Measurements from ENCODE around the gene PLEKHM2. TPM values are rescaled to one million over a fixed set of nuclear protein-coding genes. Genes with fewer than 3 reads are reported as not detected.

The PLEKHM2 gene
- total RNA-seq, 3 donors from 2014 or later (not counting 1 experiment from before 2014, with no cell fraction given), result 47.8 to 61.0 (median 50.9) TPM

GRCh38 chr1:15736038-15736891 is 52.1 kb downstream of the PLEKHM2 start, which contains the start of gene SLC25A34:
Gene SLC25A34, plus strand, starts transcription at chr1:15736258. Its CDS starts 228 bp downstream, at chr1:15736486.
- Histone ChIP-seq H3K9me3 (ENCODE audit: control insufficient read depth, insufficient read depth, low read length) (no peaks in the 10 kb centered on the region), H3K36me3 (ENCODE audit: control insufficient read depth, insufficient read depth, low read length) (peaks cover 21% of the 10 kb centered on the region), H3K27ac (ENCODE audit: low read length) (no peak within 1 kb of the TSS), H3K4me1 (ENCODE audit: control insufficient read depth, insufficient read depth, low read length) (peaks cover 3% of the 10 kb centered on the region), H3K27me3 (ENCODE audit: control insufficient read depth, insufficient read depth, low read length) (no peaks in the 10 kb centered on the region), H3K4me3 (ENCODE audit: low read length) (no peak within 1 kb of the TSS)
- peaks cover 0 to 2% of the 10 kb centered on the region in 2 donors for H3K4me1 Mint-ChIP-seq
- ATAC-seq (no peak), DNase-seq (no peak)
- intact Hi-C loops (cut with micrococcal nuclease), result no loop called here
- no peak within 1 kb of the TSS for H3K4me3 Mint-ChIP-seq
- H3K9me3 Mint-ChIP-seq, result no peaks in the 10 kb centered on the region
- no peaks in the 10 kb centered on the region for H3K36me3 Mint-ChIP-seq
- no peak within 1 kb of the TSS for H3K27ac Mint-ChIP-seq
- TF ChIP-seq, protein P1, sequence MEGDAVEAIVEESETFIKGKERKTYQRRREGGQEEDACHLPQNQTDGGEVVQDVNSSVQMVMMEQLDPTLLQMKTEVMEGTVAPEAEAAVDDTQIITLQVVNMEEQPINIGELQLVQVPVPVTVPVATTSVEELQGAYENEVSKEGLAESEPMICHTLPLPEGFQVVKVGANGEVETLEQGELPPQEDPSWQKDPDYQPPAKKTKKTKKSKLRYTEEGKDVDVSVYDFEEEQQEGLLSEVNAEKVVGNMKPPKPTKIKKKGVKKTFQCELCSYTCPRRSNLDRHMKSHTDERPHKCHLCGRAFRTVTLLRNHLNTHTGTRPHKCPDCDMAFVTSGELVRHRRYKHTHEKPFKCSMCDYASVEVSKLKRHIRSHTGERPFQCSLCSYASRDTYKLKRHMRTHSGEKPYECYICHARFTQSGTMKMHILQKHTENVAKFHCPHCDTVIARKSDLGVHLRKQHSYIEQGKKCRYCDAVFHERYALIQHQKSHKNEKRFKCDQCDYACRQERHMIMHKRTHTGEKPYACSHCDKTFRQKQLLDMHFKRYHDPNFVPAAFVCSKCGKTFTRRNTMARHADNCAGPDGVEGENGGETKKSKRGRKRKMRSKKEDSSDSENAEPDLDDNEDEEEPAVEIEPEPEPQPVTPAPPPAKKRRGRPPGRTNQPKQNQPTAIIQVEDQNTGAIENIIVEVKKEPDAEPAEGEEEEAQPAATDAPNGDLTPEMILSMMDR (IDR thresholded peaks at IDR 0.05), result no peak
- H3K27me3 Mint-ChIP-seq (ENCODE audit: low read depth in 2 of 2), result no peaks in the 10 kb centered on the region
- WGBS (ENCODE audit: insufficient coverage), result 93% methylated on average over 35 of the region's 35 CpGs

GRCh38 chr1:15736892-15737261 is 52.8 kb downstream of the PLEKHM2 start:
- TF ChIP-seq, protein P1 (IDR thresholded peaks at IDR 0.05), result no peak
- Mint-ChIP-seq H3K27me3 (ENCODE audit: low read depth in 2 of 2) (no peaks in the 10 kb centered on the region), H3K36me3 (no peaks in the 10 kb centered on the region), H3K4me3 (no peak overlapping the region), H3K27ac (no peak overlapping the region), H3K4me1 (peaks cover 0 to 7% of the 10 kb centered on the region in 2 donors), H3K9me3 (no peaks in the 10 kb centered on the region)
- Histone ChIP-seq H3K4me3 (ENCODE audit: low read length) (no peak overlapping the region), H3K4me1 (ENCODE audit: control insufficient read depth, insufficient read depth, low read length) (peaks cover 7% of the 10 kb centered on the region), H3K27me3 (ENCODE audit: control insufficient read depth, insufficient read depth, low read length) (no peaks in the 10 kb centered on the region), H3K9me3 (ENCODE audit: control insufficient read depth, insufficient read depth, low read length) (no peaks in the 10 kb centered on the region), H3K27ac (ENCODE audit: low read length) (no peak overlapping the region), H3K36me3 (ENCODE audit: control insufficient read depth, insufficient read depth, low read length) (peaks cover 15% of the 10 kb centered on the region)
- DNase-seq (no peak), ATAC-seq (no peak)
- intact Hi-C loops (cut with micrococcal nuclease), result no loop called here
- WGBS (ENCODE audit: insufficient coverage), result 86% methylated on average over 6 of the region's 6 CpGs

GRCh38 chr1:15737324-15738319 is 53.5 kb downstream of the PLEKHM2 start:
- Histone ChIP-seq H3K4me1 (ENCODE audit: control insufficient read depth, insufficient read depth, low read length) (peaks cover 7% of the 10 kb centered on the region), H3K27me3 (ENCODE audit: control insufficient read depth, insufficient read depth, low read length) (no peaks in the 10 kb centered on the region), H3K9me3 (ENCODE audit: control insufficient read depth, insufficient read depth, low read length) (no peaks in the 10 kb centered on the region), H3K4me3 (ENCODE audit: low read length) (no peak overlapping the region), H3K36me3 (ENCODE audit: control insufficient read depth, insufficient read depth, low read length) (peaks cover 9% of the 10 kb centered on the region), H3K27ac (ENCODE audit: low read length) (no peak overlapping the region)
- Mint-ChIP-seq H3K36me3 (no peaks in the 10 kb centered on the region), H3K27me3 (ENCODE audit: low read depth in 2 of 2) (no peaks in the 10 kb centered on the region), H3K27ac (no peak overlapping the region), H3K4me3 (no peak overlapping the region), H3K9me3 (no peaks in the 10 kb centered on the region), H3K4me1 (peaks cover 0 to 7% of the 10 kb centered on the region in 2 donors)
- ATAC-seq, result no peak
- WGBS (ENCODE audit: insufficient coverage), result 93% methylated on average over 20 of the region's 20 CpGs
- TF ChIP-seq, protein P1 (IDR thresholded peaks at IDR 0.05), result no peak
- no peak for DNase-seq
- intact Hi-C loops (cut with micrococcal nuclease), result no loop called here
